RWPE2 (cell line): ENCODE measurements around the gene WSCD1.

Source experiments
- ATAC-seq: fragments of 200-7000 bp; cut with Tn5 transposase; 3 replicates; pipeline ENCODE4 v1.9.1; 2021; ENCODE audit warnings: low read depth
- DNase-seq: peaks from one replicate; pipeline ENCODE4 v3.0.0-alpha.2; 2020; ENCODE audit warnings: low spot score
- H3K27ac ChIP-seq: fragments of 450-650 bp; 2 replicates; pipeline ENCODE4 v1.5.1; 2017; ENCODE audit warnings: mild to moderate bottlenecking; ENCODE audit not compliant: poor library complexity, severe bottlenecking
- H3K27me3 ChIP-seq: fragments of 250-450 bp; sonication (Bioruptor Pico); 2 replicates; pipeline ENCODE4 v1.5.1; 2021; ENCODE audit warnings: mild to moderate bottlenecking, moderate library complexity; ENCODE audit not compliant: insufficient read depth, poor library complexity, severe bottlenecking
- H3K36me3 ChIP-seq: fragments of 250-450 bp; sonication (Bioruptor Pico); 2 replicates; pipeline ENCODE4 v1.5.1; 2020; ENCODE audit warnings: low read depth, mild to moderate bottlenecking, moderate library complexity
- H3K4me1 ChIP-seq: fragments of 250-450 bp; sonication (Bioruptor Pico); 2 replicates; pipeline ENCODE4 v1.5.1; 2021; ENCODE audit warnings: mild to moderate bottlenecking, moderate library complexity; ENCODE audit not compliant: insufficient read depth, poor library complexity, severe bottlenecking
- H3K4me3 ChIP-seq: fragments of 250-450 bp; sonication (Bioruptor Pico); 2 replicates; pipeline ENCODE4 v1.5.1; 2021; ENCODE audit warnings: mild to moderate bottlenecking, moderate library complexity; ENCODE audit not compliant: severe bottlenecking
- H3K9me3 ChIP-seq: fragments of 250-450 bp; sonication (Bioruptor Pico); 2 replicates; pipeline ENCODE4 v1.5.1; 2021; ENCODE audit warnings: mild to moderate bottlenecking, moderate library complexity; ENCODE audit not compliant: severe bottlenecking
- TF ChIP-seq, protein P1 (sequence below): fragments of 450-650 bp; IDR thresholded peaks from one replicate; pipeline ENCODE4 v1.5.1; 2017; ENCODE audit warnings: mild to moderate bottlenecking, moderate library complexity; ENCODE audit not compliant: poor library complexity, severe bottlenecking

WSCD1 gene

DNA sequence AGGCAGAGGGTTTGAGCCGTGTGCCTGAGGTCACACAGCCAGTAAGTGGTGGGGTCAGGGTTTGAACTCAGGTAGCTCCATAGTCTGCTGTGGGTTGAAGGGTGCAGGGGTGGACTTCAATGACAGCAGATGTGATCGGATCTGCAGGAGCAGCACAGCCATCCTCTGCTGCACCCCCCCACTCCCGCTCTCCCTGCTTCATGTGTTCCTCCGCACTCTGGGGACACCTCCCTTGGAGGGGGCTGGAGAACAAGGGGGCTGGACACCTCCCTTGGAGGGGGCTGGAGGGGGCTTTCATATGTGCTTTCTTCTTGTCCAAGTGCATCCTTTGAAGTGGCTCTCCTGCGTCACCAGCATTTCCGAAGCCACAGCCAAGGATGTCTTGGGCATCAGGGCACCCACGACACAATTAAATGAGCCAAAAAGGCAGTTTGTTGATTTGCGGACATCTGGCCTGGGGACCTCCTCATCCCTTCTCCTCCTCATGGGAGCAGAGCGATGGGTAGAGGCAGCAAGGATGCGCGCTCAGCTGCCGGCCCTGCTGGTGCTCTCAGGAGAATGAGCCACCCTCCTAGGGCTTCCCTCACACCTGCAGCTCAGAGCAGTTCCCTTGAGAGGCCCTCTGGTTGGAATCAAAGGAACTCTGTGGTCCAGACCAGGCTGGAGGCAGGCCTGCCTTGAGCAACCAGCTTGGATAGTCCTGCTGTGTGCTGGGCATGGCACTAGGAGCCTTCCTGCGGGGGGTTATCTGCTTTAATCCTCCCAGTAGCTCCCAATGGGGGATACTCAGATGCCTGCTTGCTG lies 26.2 kb downstream of the WSCD1 start:
- Histone ChIP-seq H3K27me3 (no peaks in the 10 kb centered on the region), H3K4me3 (no peak overlapping the region), H3K36me3 (no peaks in the 10 kb centered on the region), H3K4me1 (no peaks in the 10 kb centered on the region), H3K9me3 (no peaks in the 10 kb centered on the region), H3K27ac (no peak overlapping the region)
- DNase-seq (no peak), ATAC-seq (no peak)
- TF ChIP-seq, protein P1, sequence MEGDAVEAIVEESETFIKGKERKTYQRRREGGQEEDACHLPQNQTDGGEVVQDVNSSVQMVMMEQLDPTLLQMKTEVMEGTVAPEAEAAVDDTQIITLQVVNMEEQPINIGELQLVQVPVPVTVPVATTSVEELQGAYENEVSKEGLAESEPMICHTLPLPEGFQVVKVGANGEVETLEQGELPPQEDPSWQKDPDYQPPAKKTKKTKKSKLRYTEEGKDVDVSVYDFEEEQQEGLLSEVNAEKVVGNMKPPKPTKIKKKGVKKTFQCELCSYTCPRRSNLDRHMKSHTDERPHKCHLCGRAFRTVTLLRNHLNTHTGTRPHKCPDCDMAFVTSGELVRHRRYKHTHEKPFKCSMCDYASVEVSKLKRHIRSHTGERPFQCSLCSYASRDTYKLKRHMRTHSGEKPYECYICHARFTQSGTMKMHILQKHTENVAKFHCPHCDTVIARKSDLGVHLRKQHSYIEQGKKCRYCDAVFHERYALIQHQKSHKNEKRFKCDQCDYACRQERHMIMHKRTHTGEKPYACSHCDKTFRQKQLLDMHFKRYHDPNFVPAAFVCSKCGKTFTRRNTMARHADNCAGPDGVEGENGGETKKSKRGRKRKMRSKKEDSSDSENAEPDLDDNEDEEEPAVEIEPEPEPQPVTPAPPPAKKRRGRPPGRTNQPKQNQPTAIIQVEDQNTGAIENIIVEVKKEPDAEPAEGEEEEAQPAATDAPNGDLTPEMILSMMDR: no peak

DNA sequence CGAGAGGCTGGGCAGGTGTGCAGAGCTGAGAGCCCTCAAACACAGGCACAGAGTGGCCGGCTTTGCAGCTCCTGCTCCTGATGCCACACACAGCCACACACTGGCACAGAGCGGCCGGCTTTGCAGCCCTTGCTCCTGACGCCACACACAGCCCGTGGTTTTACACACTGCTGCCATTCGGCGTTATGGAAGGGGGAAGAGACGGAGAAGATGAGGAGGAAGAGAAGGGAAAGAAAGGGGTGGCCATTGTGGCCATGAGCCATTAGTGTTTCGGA lies 26.8 kb downstream of the WSCD1 start:
- H3K27ac ChIP-seq: no peak overlapping the region
- no peak for DNase-seq
- TF ChIP-seq, protein P1: no peak
- no peaks in the 10 kb centered on the region for H3K27me3 ChIP-seq
- no peak for ATAC-seq
- no peaks in the 10 kb centered on the region for H3K4me1 ChIP-seq
- no peaks in the 10 kb centered on the region for H3K36me3 ChIP-seq
- H3K4me3 ChIP-seq: no peak overlapping the region
- no peaks in the 10 kb centered on the region for H3K9me3 ChIP-seq

DNA sequence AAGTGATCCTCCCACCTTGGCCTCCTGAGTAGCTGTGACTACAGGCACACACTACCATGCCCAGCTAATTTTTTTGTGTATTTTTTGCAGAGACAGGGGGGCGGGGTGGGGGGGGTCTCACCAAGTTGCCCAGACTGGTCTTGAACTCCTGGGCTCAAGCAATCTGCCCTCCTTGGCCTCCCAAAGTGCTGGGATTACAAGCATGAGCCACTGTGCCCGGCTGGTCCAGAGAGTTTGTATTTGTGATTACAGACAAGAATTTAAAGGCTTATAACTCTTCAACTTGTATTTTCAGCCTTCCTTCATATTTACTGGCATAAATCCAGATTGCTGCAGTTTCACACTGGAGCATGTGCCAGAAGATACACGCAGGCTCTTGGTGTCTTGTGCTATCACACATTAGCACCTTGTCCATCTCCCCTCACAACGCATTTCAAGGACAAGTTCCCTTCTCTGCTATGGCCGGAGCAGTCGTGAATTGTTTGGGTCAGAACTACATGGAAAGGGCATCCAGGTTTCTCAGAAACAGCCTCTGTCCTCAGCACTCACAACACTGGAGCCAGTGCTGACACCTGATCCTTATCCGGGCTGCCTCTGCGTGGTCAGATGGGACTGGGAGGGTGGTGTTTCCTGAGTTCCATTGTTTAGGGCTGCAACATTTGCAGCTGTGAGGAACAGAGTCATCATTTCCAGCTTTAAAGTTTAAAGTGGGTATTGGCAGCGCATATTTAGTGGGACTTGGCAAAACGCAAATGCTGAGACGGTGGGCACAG lies 28.1 kb downstream of the WSCD1 start:
- H3K27me3 ChIP-seq: no peaks in the 10 kb centered on the region
- no peak overlapping the region for H3K4me3 ChIP-seq
- H3K36me3 ChIP-seq: no peaks in the 10 kb centered on the region
- 0 out of 3 replicates have a peak, but pooled peaks have one; percentile 19 for ATAC-seq
- TF ChIP-seq, protein P1: no peak
- no peaks in the 10 kb centered on the region for H3K4me1 ChIP-seq
- DNase-seq: peak; percentile 34
- no peaks in the 10 kb centered on the region for H3K9me3 ChIP-seq
- no peak overlapping the region for H3K27ac ChIP-seq

DNA sequence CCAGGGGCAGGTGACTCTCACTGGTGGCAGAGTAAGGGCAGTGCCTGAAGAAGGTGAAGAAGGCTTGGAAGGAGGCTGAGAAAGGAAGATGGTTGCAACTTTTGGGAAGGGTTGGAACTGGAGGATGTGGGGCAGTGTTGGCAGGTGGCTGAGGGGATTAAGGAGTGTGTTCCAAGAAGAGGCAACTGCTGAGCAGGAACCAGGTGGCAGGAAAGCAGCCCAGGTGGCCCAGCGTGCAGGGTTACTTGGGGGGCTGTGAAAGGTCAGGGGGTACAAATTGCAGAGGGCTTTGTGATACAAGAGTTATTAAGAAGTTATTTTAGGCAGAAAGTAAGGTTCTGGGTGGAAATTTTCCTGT lies 28.6 kb downstream of the WSCD1 start:
- Histone ChIP-seq H3K27me3 (no peaks in the 10 kb centered on the region), H3K4me1 (no peaks in the 10 kb centered on the region), H3K36me3 (no peaks in the 10 kb centered on the region), H3K9me3 (no peaks in the 10 kb centered on the region), H3K4me3 (no peak overlapping the region), H3K27ac (no peak overlapping the region)
- TF ChIP-seq, protein P1: no peak
- no peak for DNase-seq
- no peak for ATAC-seq

DNA sequence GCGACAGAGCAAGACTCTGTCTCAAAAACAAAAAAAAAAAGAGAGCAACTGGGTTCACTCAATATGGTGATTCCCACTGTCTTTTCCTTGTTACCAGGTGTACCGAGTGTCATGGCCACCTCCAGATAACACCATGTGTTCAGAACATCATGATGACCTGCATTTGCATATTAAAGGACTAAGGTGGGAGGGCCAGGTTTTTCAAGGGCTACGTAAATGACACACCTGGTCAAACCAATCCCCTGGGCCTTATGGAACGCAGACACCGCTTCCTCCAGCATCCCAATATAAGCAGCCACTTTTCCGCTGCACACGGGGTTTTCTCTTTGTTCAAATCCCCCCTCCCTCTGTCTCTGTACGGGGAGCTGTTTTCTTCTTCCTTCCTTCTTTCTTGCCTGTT lies 29.3 kb downstream of the WSCD1 start:
- ATAC-seq (no peak), DNase-seq (peak; percentile 4)
- no peaks in the 10 kb centered on the region for H3K4me1 ChIP-seq
- TF ChIP-seq, protein P1: no peak
- H3K27ac ChIP-seq: no peak overlapping the region
- H3K27me3 ChIP-seq: no peaks in the 10 kb centered on the region
- H3K4me3 ChIP-seq: no peak overlapping the region
- no peaks in the 10 kb centered on the region for H3K9me3 ChIP-seq
- H3K36me3 ChIP-seq: no peaks in the 10 kb centered on the region
